K562 (cell line): ENCODE measurements around the gene WASL. TPM values are rescaled to one million over a fixed set of nuclear protein-coding genes. Genes with fewer than 3 reads are reported as not detected.

Experiments used
- ATAC-seq: fragments of 200-7000 bp; cut with Tn5 transposase; 3 replicates; pipeline ENCODE4 v1.9.1; 2020; ENCODE audit warnings: moderate library complexity
- BruUV-seq: library from RNA; stranded (reverse); fragments of 400-500 nt; replicated peaks from 2 replicates; lab custom pipeline; 2021; lab: Mats Ljungman, UMichigan
- CTCF ChIA-PET: fragments of 300-600 bp; formaldehyde crosslinking; extraction: SDS; loops from one replicate; lab custom pipeline; 2021; ENCODE audit warnings: low intra/inter-chr PET ratio; lab: Yijun Ruan, JAX
- POLR2A ChIA-PET: fragments of 300-600, 350-650 bp; sonication (Branson Sonifier 250); formaldehyde crosslinking; extraction: SDS; loops from one replicate; lab custom pipeline; 2021; ENCODE audit warnings: antibody characterized with exemption, inconsistent platforms; lab: Yijun Ruan, JAX
- DNase-seq, 4 experiments: peaks; one replicate each; pipeline versions ENCODE4 v3.0.0 to v3.0.0-alpha.2; 2011 to 2018; ENCODE audit warnings: low spot score in 3 of 4, mixed read lengths in 3 of 4; ENCODE audit errors: extremely low read depth in 1 of 4
- FAIRE-seq: peaks from 2 replicates; lab custom pipeline; 2011; peaks lifted over from hg19 to GRCh38; lab: Jason Lieb, UNC
- H2AFZ ChIP-seq: 2 replicates; pipeline ENCODE4 v1.6.0; 2011; ENCODE audit warnings: low read depth, low read length, control low read depth, inconsistent platforms
- H3K27ac ChIP-seq: fragments of 200-600 bp; 3 replicates; pipeline ENCODE4 v1.8.0; 2011; ENCODE audit warnings: low read depth, mild to moderate bottlenecking, control low read depth, inconsistent platforms, low read length, moderate library complexity, mixed read lengths; ENCODE audit errors: extremely low read depth
- H3K27me3 ChIP-seq, 2 experiments: fragments of 300-600 bp in 1 of 2; 2 replicates in 1 of 2; 3 replicates in 1 of 2; pipeline versions ENCODE4 v1.6.0 to v1.8.0; 2011; ENCODE audit warnings: inconsistent platforms in 2 of 2, low read length in 2 of 2, mild to moderate bottlenecking in 1 of 2, mixed read lengths in 1 of 2, moderate library complexity in 1 of 2; ENCODE audit not compliant: control insufficient read depth in 2 of 2, insufficient read depth in 2 of 2
- H3K36me3 ChIP-seq: fragments of 300-600 bp; 3 replicates; pipeline ENCODE4 v1.8.0; 2011; ENCODE audit warnings: mild to moderate bottlenecking, low read length, inconsistent platforms; ENCODE audit not compliant: control insufficient read depth, insufficient read depth
- H3K4me1 ChIP-seq, 2 experiments: fragments of 200-600 bp in 1 of 2; replicated peaks in 1 of 2; 2 replicates in 1 of 2; 3 replicates in 1 of 2; pipeline versions ENCODE4 v1.5.1 to v1.8.0; 2011; ENCODE audit warnings: inconsistent platforms in 2 of 2, low read length in 2 of 2, mild to moderate bottlenecking in 1 of 2, mixed read lengths in 1 of 2, moderate library complexity in 1 of 2; ENCODE audit not compliant: control insufficient read depth in 2 of 2, insufficient read depth in 2 of 2
- H3K4me2 ChIP-seq: 2 replicates; pipeline ENCODE4 v1.6.1; 2011; ENCODE audit warnings: low read length, control low read depth, inconsistent platforms, mixed read lengths; ENCODE audit not compliant: insufficient read depth
- H3K4me3 ChIP-seq: fragments of 200-600 bp; sonication (generic), shearing (Covaris generic); 2 replicates; pipeline ENCODE4 v1.5.1; 2016; ENCODE audit warnings: control low read depth, inconsistent platforms
- H3K79me2 ChIP-seq: fragments of 200-600 bp; 3 replicates; pipeline ENCODE4 v1.8.0; 2011; ENCODE audit warnings: low read length, inconsistent platforms; ENCODE audit not compliant: control insufficient read depth, insufficient read depth
- H3K9ac ChIP-seq, 2 experiments: 2 replicates each; pipeline versions ENCODE4 v1.6.0 to v1.6.1; 2011; ENCODE audit warnings: low read depth in 2 of 2, low read length in 2 of 2, control low read depth in 1 of 2, inconsistent platforms in 1 of 2, mild to moderate bottlenecking in 1 of 2, mixed read lengths in 1 of 2; ENCODE audit not compliant: insufficient read depth in 1 of 2
- H3K9me1 ChIP-seq: one replicate; pipeline ENCODE4 v1.6.0; 2011; ENCODE audit warnings: inconsistent platforms, mild to moderate bottlenecking, low read length, moderate library complexity; ENCODE audit not compliant: control insufficient read depth, insufficient read depth
- H3K9me3 ChIP-seq: replicated peaks from 2 replicates; pipeline ENCODE4 v1.5.1; 2011; ENCODE audit warnings: low read depth, low read length, inconsistent platforms; ENCODE audit not compliant: control insufficient read depth, insufficient read depth
- H4K20me1 ChIP-seq: replicated peaks from 2 replicates; pipeline ENCODE4 v1.6.1; 2011; ENCODE audit warnings: low read length, inconsistent platforms, mixed read lengths; ENCODE audit not compliant: control insufficient read depth, insufficient read depth
- ARID3A ChIP-seq: IDR thresholded peaks from 2 replicates; pipeline ENCODE4 v1.6.1; 2012; ENCODE audit warnings: low read depth, low read length, improper control_type of control experiment, borderline replicate concordance
- CBX5 ChIP-seq: IDR thresholded peaks from 2 replicates; pipeline ENCODE4 v1.6.1; 2014; ENCODE audit warnings: low read depth, borderline replicate concordance
- CHD1 ChIP-seq: fragments of 200-600 bp; sonication (generic); IDR thresholded peaks from one replicate; pipeline ENCODE4 v1.6.1; 2012; ENCODE audit warnings: mild to moderate bottlenecking, moderate library complexity, low read length, inconsistent platforms
- CTBP1 ChIP-seq: fragments of 450-650 bp; IDR thresholded peaks from 2 replicates; pipeline ENCODE4 v1.6.1; 2016; ENCODE audit warnings: borderline replicate concordance
- EP400 ChIP-seq: fragments of 450-650 bp; IDR thresholded peaks from 2 replicates; pipeline ENCODE4 v1.6.1; 2017; ENCODE audit warnings: antibody characterized with exemption, mild to moderate bottlenecking, moderate library complexity
- EZH2 ChIP-seq: IDR thresholded peaks from 2 replicates; pipeline ENCODE4 v1.6.1; 2012; ENCODE audit warnings: low read depth, mild to moderate bottlenecking, inconsistent platforms, low read length, borderline replicate concordance
- GATAD2A ChIP-seq: fragments of 450-650 bp; IDR thresholded peaks from 2 replicates; pipeline ENCODE4 v1.6.1; 2017
- MAFG ChIP-seq: fragments of 450-650 bp; conservative IDR thresholded peaks from 2 replicates; pipeline ENCODE4 v1.6.1; 2016; ENCODE audit warnings: missing genetic modification characterization, missing compliant biosample characterization
- NCOR1 ChIP-seq: fragments of 450-650 bp; IDR thresholded peaks from 2 replicates; pipeline ENCODE4 v1.6.1; 2016; ENCODE audit warnings: mild to moderate bottlenecking, moderate library complexity
- RB1 ChIP-seq: fragments of 450-650 bp; IDR thresholded peaks from 2 replicates; pipeline ENCODE4 v1.6.1; 2017; ENCODE audit warnings: low read depth, mild to moderate bottlenecking
- RHOXF2B ChIP-seq: fragments of 250-450 bp; sonication (Bioruptor Pico); conservative IDR thresholded peaks from 2 replicates; pipeline ENCODE4 v1.5.1; 2021
- SMAD4 ChIP-seq: fragments of 250-450 bp; sonication (Bioruptor Pico); conservative IDR thresholded peaks from 2 replicates; pipeline ENCODE4 v1.8.0; 2021; ENCODE audit warnings: inconsistent platforms, mild to moderate bottlenecking, moderate library complexity
- SUPT5H ChIP-seq: fragments of 450-650 bp; IDR thresholded peaks from 2 replicates; pipeline ENCODE4 v1.6.1; 2016
- TAF15 ChIP-seq: fragments of 200-400 bp; formaldehyde crosslinking; IDR thresholded peaks from 2 replicates; pipeline ENCODE4 v1.6.1; 2017; ENCODE audit warnings: mild to moderate bottlenecking, low read depth, low read length, moderate library complexity
- TEAD1 ChIP-seq, 2 experiments: fragments of 450-650 bp in 1 of 2; sonication (generic) in 1 of 2; formaldehyde crosslinking; IDR thresholded peaks; 2 replicates each; pipeline versions ENCODE4 v1.4.0 to v1.8.0; 2020 to 2022; ENCODE audit warnings: mild to moderate bottlenecking in 2 of 2, missing genetic modification reagents in 1 of 2
- TGIF2 ChIP-seq: sonication (generic); formaldehyde crosslinking; IDR thresholded peaks from 2 replicates; pipeline ENCODE4 v1.8.1; 2022; ENCODE audit warnings: mild to moderate bottlenecking, missing genetic modification reagents, moderate library complexity
- whole genome bisulfite sequencing: fragments of 100-300 bp; shearing (Covaris generic); methylation state at CpG from one replicate; pipeline ENCODE4 v1.1.6; 2016; ENCODE audit warnings: low coverage, mixed read lengths; ENCODE audit not compliant: insufficient coverage; ENCODE audit errors: missing lambda C conversion rate; 5-methylcytosine and 5-hydroxymethylcytosine counted together
- in situ Hi-C: fragments of 300-500 bp; cut with MboI; formaldehyde crosslinking; loops from 4 replicates; pipeline ENCODE4 v1.15.0; 2018; ENCODE audit warnings: inconsistent platforms, mixed read lengths
- intact Hi-C: fragments of 100-400 bp; cut with micrococcal nuclease; formaldehyde crosslinking; loops from 2 replicates; pipeline ENCODE4 v1.14.2; 2022
- polyA plus RNA-seq, 8 experiments: library from polyadenylated mRNA; depleted of rRNA in 4 of 8; stranded (reverse) in 5 of 8; unstranded in 3 of 8; fragments of >200 nt; fragmentation: Nextera tagmentation in 2 of 8; fragmentation: Illumina TruSeq in 1 of 8; extraction: Ambion mirVana in 2 of 8; extraction: Trizol in 1 of 8; gene quantifications; 2 replicates each; pipeline versions ENCODE4 v1.2.1 to v1.2.3, GENCODE V29; 2011 to 2014; ENCODE audit warnings: inconsistent platforms in 1 of 8, missing spikeins in 1 of 8
- total RNA-seq, 7 experiments: library from RNA; depleted of rRNA in 6 of 7; stranded (reverse); fragments of >200 nt in 6 of 7; fragmentation: Illumina TruSeq in 2 of 7; extraction: Trizol in 2 of 7; gene quantifications; 2 replicates each; pipeline versions ENCODE4 v1.2.1 to v1.2.3, GENCODE V29; 2011 to 2021; ENCODE audit warnings: low replicate concordance in 1 of 7
- TF ChIP-seq, protein P1 (sequence below): fragments of 250-450 bp; sonication (Bioruptor Pico); IDR thresholded peaks from 2 replicates; pipeline ENCODE4 v1.8.0; 2022; ENCODE audit warnings: inconsistent platforms, mild to moderate bottlenecking, moderate library complexity, borderline replicate concordance
- TF ChIP-seq, protein P2 (sequence below): fragments of 250-450 bp; sonication (Bioruptor Pico); IDR thresholded peaks from 2 replicates; pipeline ENCODE4 v1.8.0; 2021; ENCODE audit warnings: mild to moderate bottlenecking, moderate library complexity

Gene WASL
- total and polyA plus RNA-seq, 9 of the 15 experiments (the other 6 are each of a cell fraction or from before 2014, with no cell fraction given), result 3.2 to 13.9 (median 8.3) TPM

- no peaks in the 10 kb centered on the region for H3K9me1 ChIP-seq
- H4K20me1 ChIP-seq, result no peaks in the 10 kb centered on the region
- H3K79me2 ChIP-seq, result no peaks in the 10 kb centered on the region
- H3K27me3 ChIP-seq, result peaks cover 7 to 12% of the 10 kb centered on the region in 2 experiments; a peak in 3 of 5 replicates
- H2AFZ ChIP-seq, result no peak overlapping the region
- FAIRE-seq, result no peak
- H3K9me3 ChIP-seq, result no peaks in the 10 kb centered on the region
- H3K9ac ChIP-seq, result no peak overlapping the region
- no peak for ATAC-seq
- DNase-seq, result no peak
- no peak overlapping the region for H3K4me2 ChIP-seq
- BruUV-seq, result no TSS peak
- ChIA-PET POLR2A (interaction anchor here (0.6 to 1.9 kb wide), 4 partner anchors 12 to 1216 kb away, joined by 3 to 5 read pairs (median 4); no protein-coding TSS in a partner anchor), CTCF (no interaction called here)
- no peak overlapping the region for H3K27ac ChIP-seq
- WGBS, result 0% methylated on average over 1 of the region's 1 CpG
- H3K36me3 ChIP-seq, result no peaks in the 10 kb centered on the region
- no peak overlapping the region for H3K4me3 ChIP-seq
- in situ Hi-C loops, result no loop called here
- no peaks in the 10 kb centered on the region; a peak in 2 of 5 replicates for H3K4me1 ChIP-seq
- intact Hi-C loops, result no loop called here
- TF ChIP-seq TAF15, result no peak
- TF ChIP-seq TGIF2 (CRISPR knock-in tag), result no peak
- TF ChIP-seq RB1, result no peak
- TF ChIP-seq EP400, result no peak
- no peak for TF ChIP-seq CBX5
- no peak for TF ChIP-seq CTBP1
- TF ChIP-seq, protein P1, sequence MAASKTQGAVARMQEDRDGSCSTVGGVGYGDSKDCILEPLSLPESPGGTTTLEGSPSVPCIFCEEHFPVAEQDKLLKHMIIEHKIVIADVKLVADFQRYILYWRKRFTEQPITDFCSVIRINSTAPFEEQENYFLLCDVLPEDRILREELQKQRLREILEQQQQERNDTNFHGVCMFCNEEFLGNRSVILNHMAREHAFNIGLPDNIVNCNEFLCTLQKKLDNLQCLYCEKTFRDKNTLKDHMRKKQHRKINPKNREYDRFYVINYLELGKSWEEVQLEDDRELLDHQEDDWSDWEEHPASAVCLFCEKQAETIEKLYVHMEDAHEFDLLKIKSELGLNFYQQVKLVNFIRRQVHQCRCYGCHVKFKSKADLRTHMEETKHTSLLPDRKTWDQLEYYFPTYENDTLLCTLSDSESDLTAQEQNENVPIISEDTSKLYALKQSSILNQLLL, result no peak
- TF ChIP-seq, protein P2, sequence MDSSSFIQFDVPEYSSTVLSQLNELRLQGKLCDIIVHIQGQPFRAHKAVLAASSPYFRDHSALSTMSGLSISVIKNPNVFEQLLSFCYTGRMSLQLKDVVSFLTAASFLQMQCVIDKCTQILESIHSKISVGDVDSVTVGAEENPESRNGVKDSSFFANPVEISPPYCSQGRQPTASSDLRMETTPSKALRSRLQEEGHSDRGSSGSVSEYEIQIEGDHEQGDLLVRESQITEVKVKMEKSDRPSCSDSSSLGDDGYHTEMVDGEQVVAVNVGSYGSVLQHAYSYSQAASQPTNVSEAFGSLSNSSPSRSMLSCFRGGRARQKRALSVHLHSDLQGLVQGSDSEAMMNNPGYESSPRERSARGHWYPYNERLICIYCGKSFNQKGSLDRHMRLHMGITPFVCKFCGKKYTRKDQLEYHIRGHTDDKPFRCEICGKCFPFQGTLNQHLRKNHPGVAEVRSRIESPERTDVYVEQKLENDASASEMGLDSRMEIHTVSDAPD (CRISPR knock-in tag), result no peak
- TF ChIP-seq MAFG, result no peak
- no peak for TF ChIP-seq ARID3A
- no peak for TF ChIP-seq SMAD4
- TF ChIP-seq GATAD2A, result no peak
- no peak for TF ChIP-seq NCOR1
- TF ChIP-seq CHD1, result no peak
- no peak for TF ChIP-seq TEAD1 (CRISPR knock-in tag; IDR thresholded peaks at IDR 0.05)
- no peak for TF ChIP-seq RHOXF2B
- no peak for TF ChIP-seq EZH2
- no peak for TF ChIP-seq SUPT5H
Observed at GRCh38 chr7:123666492-123666891, 82.3 kb downstream of the WASL start.
